ENCODE measurements around the gene CCDC73. TPM values are rescaled to one million over a fixed set of nuclear protein-coding genes. Genes with fewer than 3 reads are reported as not detected.

CCDC73 gene
- total RNA-seq, 4 donors from 2014 or later: 0.21 to 3.3 (median 0.59) TPM

- H3K4me1 ChIP-seq: no peaks in the 10 kb centered on the region
- no peak overlapping the region for H3K27ac ChIP-seq
- H3K4me3 ChIP-seq: no peak overlapping the region
- no peaks in the 10 kb centered on the region for H3K27me3 ChIP-seq
- DNase-seq (ENCODE audit: low spot score in 2 of 2): peak; percentile 38 to 84
- 19 to 26% methylated on average over 3 of the region's 3 CpGs for WGBS, 2 donors
- H3K9me3 ChIP-seq: no peaks in the 10 kb centered on the region
- TF ChIP-seq CTCF (IDR thresholded peaks at IDR 0.05) (peak; percentile 43 to 64 (median 54)), POLR2A (IDR thresholded peaks at IDR 0.05) (no peak), EP300 (IDR thresholded peaks at IDR 0.05) (peak in 1 of 2 donors; percentile 34)
- no peaks in the 10 kb centered on the region for H3K36me3 ChIP-seq
These were observed 14.9 kb upstream of the CCDC73 start for GRCh38 chr11:32809313-32809712.

- Histone ChIP-seq H3K27me3 (no peaks in the 10 kb centered on the region), H3K4me3 (no peak overlapping the region), H3K9me3 (no peaks in the 10 kb centered on the region), H3K36me3 (no peaks in the 10 kb centered on the region), H3K27ac (no peak overlapping the region), H3K4me1 (peaks cover 0 to 9% (median 0%) of the 10 kb centered on the region in 4 donors)
- TF ChIP-seq EP300 (IDR thresholded peaks at IDR 0.05): no peak
- 76 to 85% methylated on average over 3 of the region's 3 CpGs for WGBS, 2 donors
- DNase-seq (ENCODE audit: low spot score in 2 of 2): no peak
These were observed 2.0 kb upstream of the CCDC73 start for GRCh38 chr11:32796425-32796824.

- WGBS, 2 donors: 17 to 20% methylated on average over 13 of the region's 13 CpGs
- Histone ChIP-seq H3K27ac (no peak overlapping the region), H3K4me3 (peak overlapping the region in 2 of 4 donors; percentile 4 to 35), H3K4me1 (peaks cover 0 to 9% (median 0%) of the 10 kb centered on the region in 4 donors), H3K9me3 (no peaks in the 10 kb centered on the region), H3K36me3 (no peaks in the 10 kb centered on the region), H3K27me3 (no peaks in the 10 kb centered on the region)
- TF ChIP-seq CTCF (IDR thresholded peaks at IDR 0.05) (peak; percentile 54 to 78 (median 68)), POLR2A (IDR thresholded peaks at IDR 0.05) (no peak), EP300 (IDR thresholded peaks at IDR 0.05) (no peak)
- DNase-seq (ENCODE audit: low spot score in 2 of 2): peak; percentile 37 to 60
These were observed 1.4 kb downstream of the CCDC73 start for GRCh38 chr11:32792948-32793475.

- Histone ChIP-seq H3K27me3 (no peaks in the 10 kb centered on the region), H3K36me3 (no peaks in the 10 kb centered on the region), H3K4me3 (peak overlapping the region in 2 of 4 donors; percentile 4 to 35), H3K9me3 (no peaks in the 10 kb centered on the region), H3K4me1 (peaks cover 0 to 9% (median 0%) of the 10 kb centered on the region in 4 donors), H3K27ac (no peak overlapping the region)
- WGBS, 2 donors: 30% methylated on average over 6 of the region's 6 CpGs
- DNase-seq (ENCODE audit: low spot score in 2 of 2): no peak
- TF ChIP-seq EP300 (IDR thresholded peaks at IDR 0.05) (no peak), POLR2A (IDR thresholded peaks at IDR 0.05) (no peak), CTCF (IDR thresholded peaks at IDR 0.05) (no peak)
These were observed 2.1 kb downstream of the CCDC73 start for GRCh38 chr11:32792111-32792947.

GRCh38 chr11:32790916-32791315, 3.5 kb downstream of the CCDC73 start:
- TF ChIP-seq CTCF (IDR thresholded peaks at IDR 0.05): no peak
- TF ChIP-seq POLR2A (IDR thresholded peaks at IDR 0.05): no peak
- no peak for TF ChIP-seq EP300 (IDR thresholded peaks at IDR 0.05)
- H3K4me1 ChIP-seq: peaks cover 0 to 9% (median 0%) of the 10 kb centered on the region in 4 donors
- DNase-seq (ENCODE audit: low spot score in 2 of 2): no peak
- no peaks in the 10 kb centered on the region for H3K36me3 ChIP-seq
- no peak overlapping the region for H3K4me3 ChIP-seq
- no peak overlapping the region for H3K27ac ChIP-seq
- no peaks in the 10 kb centered on the region for H3K9me3 ChIP-seq
- H3K27me3 ChIP-seq: no peaks in the 10 kb centered on the region
- 62 to 68% methylated on average over 1 of the region's 1 CpG for WGBS, 2 donors

All from tibial nerve (tissue), 4 donors.